ENCODE results near the gene COA8.

The COA8 gene

GRCh38 chr14:103623883-103624482, 61.2 kb downstream of the COA8 start:
- no peak for DNase-seq (ENCODE audit: low spot score)

- DNase-seq (ENCODE audit: low spot score) = peak; percentile 24
These were observed 62.1 kb downstream of the COA8 start for GRCh38 chr14:103624860-103625259.

- no peak for DNase-seq (ENCODE audit: low spot score)
These were observed 62.8 kb downstream of the COA8 start for GRCh38 chr14:103625356-103626095.

- no peak for DNase-seq (ENCODE audit: low spot score)
These were observed 63.5 kb downstream of the COA8 start for GRCh38 chr14:103626146-103626850.

GRCh38 chr14:103627073-103628025, 64.6 kb downstream of the COA8 start:
- DNase-seq (ENCODE audit: low spot score) = no peak

DNA sequence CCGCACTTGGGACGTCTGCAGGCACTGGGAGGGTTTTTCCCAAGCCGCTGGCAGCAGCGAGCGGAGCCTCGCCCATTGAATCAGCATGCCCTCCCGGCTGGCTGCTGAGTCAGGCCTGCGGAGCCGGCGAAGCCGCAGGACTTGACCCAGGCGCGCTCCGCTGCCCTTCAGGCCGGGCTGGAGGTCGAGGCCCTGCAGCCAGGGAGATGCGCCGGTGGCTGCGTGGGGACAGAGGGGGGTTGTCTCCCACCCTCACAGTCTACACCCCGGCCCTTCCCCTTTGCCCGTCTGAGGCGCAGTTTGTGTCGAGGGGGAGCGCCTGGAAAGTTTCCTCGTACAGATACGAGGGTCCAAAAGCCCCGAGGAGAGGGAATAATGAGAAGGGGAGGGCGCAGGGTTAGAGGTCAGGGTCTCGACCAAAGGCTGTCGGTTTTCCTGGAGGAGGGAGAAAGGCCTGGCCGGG, 65.5 kb downstream of the COA8 start:
- DNase-seq (ENCODE audit: low spot score) = peak; percentile 72

GRCh38 chr14:103628684-103629502, 66.1 kb downstream of the COA8 start, which contains the start of gene KLC1:
TSS of gene KLC1 (plus strand) at chr14:103629211. CDS start at chr14:103654565, 25,354 bp downstream.
- peak; percentile 77 for DNase-seq (ENCODE audit: low spot score)

DNA sequence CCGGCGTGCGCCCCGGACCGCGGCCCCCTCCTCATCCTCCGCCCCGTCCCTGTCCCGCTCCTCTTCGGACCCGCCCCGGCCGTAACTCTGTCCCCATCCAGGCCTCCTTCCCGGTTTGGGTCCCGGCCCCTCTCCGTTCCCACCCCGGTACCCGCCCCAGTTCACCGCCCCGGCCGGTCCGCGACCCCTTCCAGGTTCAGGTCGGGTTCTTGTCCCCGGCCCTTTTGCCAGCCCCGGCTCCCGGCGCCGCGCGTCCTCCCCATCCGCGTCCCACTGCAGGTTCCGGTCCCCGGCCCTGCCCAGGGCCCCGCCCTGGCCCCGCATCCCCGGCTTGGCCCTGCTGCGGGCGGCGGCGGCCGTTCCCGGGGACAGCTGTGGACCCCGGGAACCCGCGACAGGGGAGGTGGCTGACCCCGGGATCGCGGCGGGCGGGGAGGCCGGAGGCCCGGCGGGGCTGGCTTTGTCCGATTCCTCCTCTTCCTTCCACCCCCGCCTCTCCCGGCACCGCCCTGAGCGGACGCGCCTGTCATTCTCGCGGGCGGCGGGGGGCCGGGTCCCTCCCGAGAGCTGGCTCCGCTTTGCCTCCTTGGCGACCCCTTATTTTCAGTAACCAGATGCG, 66.9 kb downstream of the COA8 start:
- DNase-seq (ENCODE audit: low spot score) = peak; percentile 49

GRCh38 chr14:103630364-103631108, 67.8 kb downstream of the COA8 start:
- no peak for DNase-seq (ENCODE audit: low spot score)

GRCh38 chr14:103633391-103633790, 70.6 kb downstream of the COA8 start:
- DNase-seq (ENCODE audit: low spot score) = no peak

DNA sequence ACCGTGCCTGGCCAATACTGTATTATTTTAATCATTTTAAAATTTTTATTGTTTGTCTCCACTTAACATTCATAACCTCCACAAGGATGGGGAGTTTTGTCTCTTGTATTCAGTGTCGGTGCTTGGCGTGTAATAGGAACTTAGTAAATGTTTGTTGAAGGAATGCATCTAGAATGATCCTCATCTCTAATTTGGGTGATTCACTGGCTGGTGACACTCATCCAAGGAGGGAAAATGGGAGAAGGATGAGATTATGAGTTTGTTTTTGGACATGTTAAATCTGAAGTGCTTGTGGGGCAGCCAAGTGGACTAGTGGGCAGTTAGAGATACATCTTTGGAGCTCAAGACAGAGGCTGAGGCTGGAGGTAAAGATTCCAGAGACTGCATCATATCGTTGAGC, 71.4 kb downstream of the COA8 start:
- no peak for DNase-seq (ENCODE audit: low spot score)

- no peak for DNase-seq (ENCODE audit: low spot score)
These were observed 75.8 kb downstream of the COA8 start for GRCh38 chr14:103638594-103638993.

Measured in HuH-7.5 (cell line).